Stimulated activated CD4-positive, alpha-beta T cell treated with anti-CD3 and anti-CD28 coated beads, Interleukin-12 subunit alpha, Interleukin-12 subunit beta, amount 100 ng/mL, for 24 hours (primary cell): ENCODE measurements around the gene ETNPPL.

Experiments
- DNase-seq, 2 experiments: peaks; one replicate each; pipeline ENCODE4 v3.0.0-alpha.2; 2020; ENCODE audit warnings: low read depth in 2 of 2

Gene ETNPPL

GRCh38 chr4:108700081-108700757 lies 62.6 kb downstream of the ETNPPL start:
- no peak for DNase-seq

- DNase-seq: no peak
These were observed 66.7 kb downstream of the ETNPPL start for GRCh38 chr4:108696160-108696559.

GRCh38 chr4:108695062-108695461 lies 67.8 kb downstream of the ETNPPL start:
- no peak for DNase-seq

- no peak for DNase-seq
These were observed 68.4 kb downstream of the ETNPPL start for GRCh38 chr4:108694423-108694822.

GRCh38 chr4:108693819-108694218 lies 69.0 kb downstream of the ETNPPL start:
- DNase-seq: no peak

GRCh38 chr4:108693211-108693610 lies 69.6 kb downstream of the ETNPPL start:
- no peak for DNase-seq
